ENCODE results near the gene GABPB2.

GABPB2 gene

DNA sequence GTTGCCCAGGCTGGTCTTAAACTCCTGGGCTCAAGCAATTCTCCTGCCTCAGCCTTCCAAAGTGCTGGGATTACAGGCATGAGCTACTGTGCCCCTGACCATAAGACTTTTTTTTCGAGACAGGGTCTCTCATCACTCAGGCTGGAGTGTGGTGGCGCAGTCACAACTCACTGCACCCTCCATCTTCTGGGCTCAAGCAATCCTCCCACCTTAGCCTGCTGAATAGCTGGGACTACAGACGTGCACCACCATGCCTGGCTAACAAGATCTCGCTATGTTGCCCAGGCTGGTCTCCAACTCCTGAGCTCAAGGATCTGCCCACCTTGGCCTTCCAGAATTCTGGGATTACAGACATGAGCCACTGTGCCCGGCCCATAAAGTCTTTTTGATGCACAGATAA is 21.1 kb upstream of the GABPB2 start:
- H3K27me3 ChIP-seq (ENCODE audit: low read depth, low read length) = no peaks in the 10 kb centered on the region
- H3K79me2 ChIP-seq (ENCODE audit: low read length) = no peaks in the 10 kb centered on the region
- H3K36me3 ChIP-seq (replicated peaks; ENCODE audit: low read depth, low read length) = peaks cover 26% of the 10 kb centered on the region
- no peak overlapping the region for H3K4me3 ChIP-seq (ENCODE audit: low read length)
- no peak overlapping the region for H3K27ac ChIP-seq (ENCODE audit: low read length)
- H3K4me1 ChIP-seq (ENCODE audit: low read length) = peaks cover 10% of the 10 kb centered on the region
- H3K9me3 ChIP-seq (ENCODE audit: insufficient read depth, low read length) = no peaks in the 10 kb centered on the region
- no peak overlapping the region for H3K9ac ChIP-seq (ENCODE audit: low read length)
- H3K4me2 ChIP-seq (ENCODE audit: low read length) = no peak overlapping the region
- H4K20me1 ChIP-seq (ENCODE audit: insufficient read depth, low read length) = no peaks in the 10 kb centered on the region
- no peak overlapping the region for H2AFZ ChIP-seq (ENCODE audit: low read depth, low read length)
- TF ChIP-seq, protein P1, sequence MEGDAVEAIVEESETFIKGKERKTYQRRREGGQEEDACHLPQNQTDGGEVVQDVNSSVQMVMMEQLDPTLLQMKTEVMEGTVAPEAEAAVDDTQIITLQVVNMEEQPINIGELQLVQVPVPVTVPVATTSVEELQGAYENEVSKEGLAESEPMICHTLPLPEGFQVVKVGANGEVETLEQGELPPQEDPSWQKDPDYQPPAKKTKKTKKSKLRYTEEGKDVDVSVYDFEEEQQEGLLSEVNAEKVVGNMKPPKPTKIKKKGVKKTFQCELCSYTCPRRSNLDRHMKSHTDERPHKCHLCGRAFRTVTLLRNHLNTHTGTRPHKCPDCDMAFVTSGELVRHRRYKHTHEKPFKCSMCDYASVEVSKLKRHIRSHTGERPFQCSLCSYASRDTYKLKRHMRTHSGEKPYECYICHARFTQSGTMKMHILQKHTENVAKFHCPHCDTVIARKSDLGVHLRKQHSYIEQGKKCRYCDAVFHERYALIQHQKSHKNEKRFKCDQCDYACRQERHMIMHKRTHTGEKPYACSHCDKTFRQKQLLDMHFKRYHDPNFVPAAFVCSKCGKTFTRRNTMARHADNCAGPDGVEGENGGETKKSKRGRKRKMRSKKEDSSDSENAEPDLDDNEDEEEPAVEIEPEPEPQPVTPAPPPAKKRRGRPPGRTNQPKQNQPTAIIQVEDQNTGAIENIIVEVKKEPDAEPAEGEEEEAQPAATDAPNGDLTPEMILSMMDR (IDR thresholded peaks at IDR 0.05; ENCODE audit: low read depth, low read length) = no peak
- TF ChIP-seq EZH2phosphoT487 (IDR thresholded peaks at IDR 0.05; ENCODE audit: low read depth) = no peak

GRCh38 chr1:151050051-151050688 is 20.4 kb upstream of the GABPB2 start:
- Histone ChIP-seq H3K36me3 (replicated peaks; ENCODE audit: low read depth, low read length) (peaks cover 33% of the 10 kb centered on the region), H3K4me3 (ENCODE audit: low read length) (no peak overlapping the region), H3K4me1 (ENCODE audit: low read length) (peaks cover 10% of the 10 kb centered on the region), H3K9ac (ENCODE audit: low read length) (no peak overlapping the region), H3K9me3 (ENCODE audit: insufficient read depth, low read length) (no peaks in the 10 kb centered on the region), H3K79me2 (ENCODE audit: low read length) (no peaks in the 10 kb centered on the region), H2AFZ (ENCODE audit: low read depth, low read length) (no peak overlapping the region), H3K27ac (ENCODE audit: low read length) (no peak overlapping the region), H3K27me3 (ENCODE audit: low read depth, low read length) (no peaks in the 10 kb centered on the region), H4K20me1 (ENCODE audit: insufficient read depth, low read length) (no peaks in the 10 kb centered on the region), H3K4me2 (ENCODE audit: low read length) (no peak overlapping the region)
- TF ChIP-seq, protein P1 (IDR thresholded peaks at IDR 0.05; ENCODE audit: low read depth, low read length) = no peak
- no peak for TF ChIP-seq EZH2phosphoT487 (IDR thresholded peaks at IDR 0.05; ENCODE audit: low read depth)

DNA sequence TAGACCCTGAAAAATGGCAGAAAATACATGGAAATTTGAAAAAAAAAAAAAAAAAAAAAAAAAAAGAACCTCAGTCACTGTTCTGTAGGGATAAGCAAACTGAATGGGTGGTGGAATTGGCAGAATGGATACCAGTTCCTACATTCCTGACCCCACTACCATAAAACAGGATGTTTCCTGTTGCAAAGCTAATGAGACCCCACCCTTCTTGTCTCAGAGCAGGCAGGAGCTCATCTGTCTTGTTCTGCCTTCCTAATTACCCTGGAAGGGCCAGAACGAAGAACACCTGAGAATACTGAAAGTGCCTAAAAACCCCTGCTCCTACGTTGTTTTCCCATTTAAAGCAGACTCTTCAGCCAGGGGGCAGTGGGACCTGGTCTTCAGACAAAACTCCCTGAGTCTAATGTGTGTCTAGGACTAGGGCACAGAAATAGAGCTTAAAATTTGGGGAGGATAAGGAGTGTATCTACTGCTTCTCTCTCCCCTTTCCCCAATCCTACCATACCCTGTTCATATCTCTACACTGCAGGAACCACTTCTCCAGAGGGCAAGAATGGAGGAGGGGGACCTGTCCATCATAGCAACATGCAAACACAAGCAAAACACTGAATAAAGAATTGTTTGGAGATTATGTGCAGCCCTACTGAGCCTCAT is 19.1 kb upstream of the GABPB2 start:
- Histone ChIP-seq H4K20me1 (ENCODE audit: insufficient read depth, low read length) (peaks cover 9% of the 10 kb centered on the region), H3K4me1 (ENCODE audit: low read length) (peaks cover 8% of the 10 kb centered on the region), H3K79me2 (ENCODE audit: low read length) (peaks cover 10% of the 10 kb centered on the region), H3K4me3 (ENCODE audit: low read length) (no peak overlapping the region), H3K27me3 (ENCODE audit: low read depth, low read length) (no peaks in the 10 kb centered on the region), H3K9ac (ENCODE audit: low read length) (no peak overlapping the region), H3K36me3 (replicated peaks; ENCODE audit: low read depth, low read length) (peaks cover 47% of the 10 kb centered on the region), H3K27ac (ENCODE audit: low read length) (no peak overlapping the region), H3K4me2 (ENCODE audit: low read length) (no peak overlapping the region), H2AFZ (ENCODE audit: low read depth, low read length) (no peak overlapping the region), H3K9me3 (ENCODE audit: insufficient read depth, low read length) (no peaks in the 10 kb centered on the region)
- TF ChIP-seq, protein P1 (IDR thresholded peaks at IDR 0.05; ENCODE audit: low read depth, low read length) = no peak
- no peak for TF ChIP-seq EZH2phosphoT487 (IDR thresholded peaks at IDR 0.05; ENCODE audit: low read depth)

GRCh38 chr1:151054971-151055547 is 15.5 kb upstream of the GABPB2 start:
- H3K4me2 ChIP-seq (ENCODE audit: low read length) = no peak overlapping the region
- no peak overlapping the region for H3K4me3 ChIP-seq (ENCODE audit: low read length)
- H3K36me3 ChIP-seq (replicated peaks; ENCODE audit: low read depth, low read length) = peaks cover 57% of the 10 kb centered on the region
- H2AFZ ChIP-seq (ENCODE audit: low read depth, low read length) = no peak overlapping the region
- no peak for TF ChIP-seq EZH2phosphoT487 (IDR thresholded peaks at IDR 0.05; ENCODE audit: low read depth)
- H3K9me3 ChIP-seq (ENCODE audit: insufficient read depth, low read length) = no peaks in the 10 kb centered on the region
- H3K79me2 ChIP-seq (ENCODE audit: low read length) = peaks cover 46% of the 10 kb centered on the region
- H4K20me1 ChIP-seq (ENCODE audit: insufficient read depth, low read length) = peaks cover 23% of the 10 kb centered on the region
- H3K27ac ChIP-seq (ENCODE audit: low read length) = no peak overlapping the region
- no peaks in the 10 kb centered on the region for H3K27me3 ChIP-seq (ENCODE audit: low read depth, low read length)
- H3K9ac ChIP-seq (ENCODE audit: low read length) = no peak overlapping the region
- peaks cover 19% of the 10 kb centered on the region for H3K4me1 ChIP-seq (ENCODE audit: low read length)
